Activated CD8-positive, alpha-beta memory T cell treated with anti-CD3 and anti-CD28 coated beads, Interleukin-2, amount 50 U/mL, for 24 hours (primary cell): ENCODE data around the gene ITIH1.

ENCODE experiments used
- DNase-seq: peaks from one replicate; pipeline ENCODE4 v3.0.0-alpha.2; 2020; ENCODE audit errors: extremely low read depth

Gene ITIH1

DNA sequence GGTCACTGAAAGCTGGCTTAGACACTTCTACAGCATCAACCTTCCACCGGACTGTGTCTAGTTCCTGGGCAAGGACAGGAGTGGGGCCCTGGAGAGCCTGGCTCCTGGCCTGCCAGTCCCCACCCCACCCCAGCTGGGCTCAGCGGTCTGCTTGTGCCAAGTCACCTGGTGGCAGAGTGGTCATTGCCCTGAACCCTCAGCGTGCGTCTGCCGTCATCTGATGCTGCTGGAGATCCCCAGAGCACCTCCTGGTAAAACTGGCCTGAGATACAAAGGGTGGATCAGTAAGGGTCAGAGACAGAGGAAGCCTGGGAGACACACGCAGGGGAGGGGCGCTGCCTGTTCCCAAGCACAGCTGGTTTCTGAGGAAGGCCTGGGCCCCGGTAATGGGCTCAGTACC is 36.4 kb downstream of the ITIH1 start:
- DNase-seq: no peak

GRCh38 chr3:52816199-52816598 is 38.8 kb downstream of the ITIH1 start:
- DNase-seq: no peak

DNA sequence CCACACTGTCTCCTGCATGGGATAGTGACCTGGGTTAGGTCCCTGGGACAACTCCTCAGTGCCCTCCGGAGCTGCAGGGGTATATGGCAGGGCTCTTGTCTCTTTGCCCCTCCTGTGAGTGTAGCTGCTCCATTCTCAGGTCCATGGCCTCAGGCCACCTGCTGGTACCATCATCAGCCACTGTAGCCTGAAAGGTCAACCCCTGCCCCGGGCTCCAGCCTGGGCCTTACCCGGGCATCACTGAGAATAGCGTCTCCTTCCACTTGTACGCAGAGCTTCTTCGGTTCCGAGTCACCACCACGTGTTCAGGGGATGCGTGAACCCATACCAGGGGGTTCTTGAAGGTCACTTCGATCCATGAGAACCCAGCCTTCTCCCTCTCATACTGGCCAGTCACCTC is 39.3 kb downstream of the ITIH1 start:
- no peak for DNase-seq

DNA sequence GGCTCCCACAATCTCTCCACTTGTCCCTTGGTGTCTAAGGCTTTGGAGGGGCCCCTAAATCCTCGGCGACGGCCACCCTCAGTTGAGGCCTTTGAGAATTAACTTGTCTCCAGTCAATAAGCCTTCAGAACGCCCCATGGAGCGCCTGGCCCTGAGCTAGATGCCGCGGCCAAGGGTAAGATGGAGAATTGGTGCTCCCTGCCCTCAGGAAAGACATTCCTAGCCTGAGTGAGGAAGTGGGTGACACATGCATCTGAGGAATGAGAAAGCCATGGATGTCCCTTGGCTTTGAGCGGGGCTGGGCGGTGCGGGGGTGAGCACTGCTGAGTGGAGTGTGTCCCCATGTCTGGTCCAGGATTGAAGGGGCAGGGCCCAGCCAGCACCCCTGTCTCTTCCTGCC is 39.8 kb downstream of the ITIH1 start:
- no peak for DNase-seq

GRCh38 chr3:52817860-52818259 is 40.5 kb downstream of the ITIH1 start:
- DNase-seq: no peak

GRCh38 chr3:52819936-52820335 is 42.5 kb downstream of the ITIH1 start:
- no peak for DNase-seq

- no peak for DNase-seq
Measured at GRCh38 chr3:52820736-52821135, 43.3 kb downstream of the ITIH1 start.

GRCh38 chr3:52822363-52822762 is 45.0 kb downstream of the ITIH1 start:
- DNase-seq: no peak

DNA sequence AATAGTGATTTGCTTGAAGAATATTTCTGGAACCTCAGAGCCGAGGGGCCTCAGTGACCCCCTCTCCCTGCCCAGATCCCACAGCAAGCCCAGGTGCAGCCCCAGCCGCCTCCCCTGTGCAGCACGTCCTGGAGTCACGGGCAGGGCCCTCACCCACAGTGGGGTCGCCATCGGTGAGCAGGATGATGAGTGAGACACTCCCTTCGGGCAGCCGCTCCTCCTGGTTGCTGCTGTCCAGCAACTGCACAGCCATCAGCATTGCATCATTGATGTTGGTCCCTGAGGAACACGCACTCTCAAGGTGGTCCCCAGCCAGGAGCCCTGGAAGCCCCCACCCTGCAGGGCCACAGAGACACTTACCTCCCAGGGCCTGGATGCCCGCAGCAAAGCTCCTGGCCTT is 46.6 kb downstream of the ITIH1 start:
- no peak for DNase-seq

DNA sequence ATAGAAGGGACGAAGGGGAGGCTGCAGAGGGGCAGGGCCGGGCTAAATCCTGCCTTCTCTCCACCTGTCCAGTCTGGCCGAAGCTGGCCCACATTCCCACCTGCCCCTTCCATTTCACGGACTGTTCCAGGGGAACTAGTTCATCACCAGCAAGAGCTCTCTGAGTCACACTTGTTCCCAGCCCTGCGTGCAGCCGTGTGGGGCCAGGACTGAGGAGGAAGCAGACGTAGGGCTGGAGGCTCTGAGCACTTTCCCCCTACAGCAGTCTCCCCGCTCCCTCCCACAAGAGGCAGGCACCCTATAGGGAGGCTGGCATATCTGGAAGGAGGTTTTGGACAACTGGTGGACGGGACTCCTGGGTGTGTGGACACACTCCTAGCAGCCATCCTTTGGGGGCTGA is 50.0 kb downstream of the ITIH1 start:
- DNase-seq: no peak

GRCh38 chr3:52827866-52828376 is 50.5 kb downstream of the ITIH1 start:
- no peak for DNase-seq

- DNase-seq: no peak
Measured at GRCh38 chr3:52829482-52829881, 52.1 kb downstream of the ITIH1 start.

DNA sequence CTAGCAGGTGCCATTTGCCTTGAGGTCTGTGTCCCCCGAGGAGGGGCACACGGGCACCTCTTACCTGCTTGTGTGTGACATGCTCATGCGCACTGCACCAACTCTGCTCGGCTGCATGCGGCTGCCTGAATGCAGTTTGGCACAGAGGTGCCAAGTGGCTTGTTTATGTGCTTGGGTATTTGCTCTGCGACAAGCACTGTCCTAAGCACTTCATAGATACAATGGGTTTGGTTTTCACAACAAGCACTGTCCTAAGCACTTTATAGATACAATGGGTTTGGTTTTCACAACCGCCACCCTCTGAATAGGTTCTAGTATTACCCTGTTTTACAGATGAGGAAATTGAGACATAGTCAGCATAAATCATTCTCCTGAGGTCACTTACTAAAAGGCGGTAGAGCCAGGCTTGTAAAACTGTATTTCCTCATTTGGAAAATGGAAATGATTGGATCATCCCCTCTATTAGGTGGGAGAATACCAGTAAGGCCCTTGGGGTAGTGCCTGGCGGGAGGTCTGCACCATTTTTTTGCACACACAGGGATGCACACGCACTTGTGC is 52.6 kb downstream of the ITIH1 start:
- DNase-seq: no peak

DNA sequence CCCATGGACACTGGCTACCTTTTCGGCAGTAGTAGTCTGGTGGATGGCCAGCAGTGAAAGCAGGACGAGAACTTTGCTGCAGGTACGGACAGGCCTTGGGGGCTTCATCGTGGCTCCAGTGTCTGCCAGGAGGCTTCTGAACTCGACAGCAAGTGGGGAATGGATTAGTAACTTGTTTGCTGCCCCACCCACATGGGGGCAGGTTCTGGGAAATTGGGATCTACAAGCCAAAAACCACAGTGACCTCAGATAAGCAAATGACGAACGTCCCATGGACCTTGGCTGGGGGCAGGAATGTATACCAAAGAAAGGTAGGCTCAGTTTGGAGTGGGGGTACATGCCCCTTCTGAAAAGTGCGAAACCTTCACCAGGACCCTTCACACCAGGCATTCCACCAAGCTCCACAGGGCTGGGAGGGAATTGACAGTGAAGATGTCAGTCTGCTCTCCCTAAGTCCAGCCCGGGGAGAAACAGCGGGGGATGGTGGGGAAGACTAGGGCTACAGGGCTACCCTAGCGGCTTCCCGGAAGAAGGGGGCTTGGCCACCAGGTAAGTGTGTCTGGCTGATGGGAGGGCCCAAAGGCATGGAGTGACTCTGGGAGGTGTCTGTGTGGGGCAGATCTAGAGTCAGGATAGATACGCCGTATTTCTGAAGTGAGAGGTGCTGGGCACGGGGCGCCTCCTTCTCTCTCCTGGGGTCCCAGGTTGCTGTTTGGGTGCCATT is 53.3 kb downstream of the ITIH1 start, which contains the start of gene ITIH4:
TSS of gene ITIH4 (minus strand) at position 138 of the 724 bp plus-strand sequence. CDS start at position 108, 30 bp downstream.
- no peak for DNase-seq

GRCh38 chr3:52831500-52832301 is 54.3 kb downstream of the ITIH1 start:
- no peak for DNase-seq

- DNase-seq: no peak
Measured at GRCh38 chr3:52833202-52833601, 55.8 kb downstream of the ITIH1 start.

DNA sequence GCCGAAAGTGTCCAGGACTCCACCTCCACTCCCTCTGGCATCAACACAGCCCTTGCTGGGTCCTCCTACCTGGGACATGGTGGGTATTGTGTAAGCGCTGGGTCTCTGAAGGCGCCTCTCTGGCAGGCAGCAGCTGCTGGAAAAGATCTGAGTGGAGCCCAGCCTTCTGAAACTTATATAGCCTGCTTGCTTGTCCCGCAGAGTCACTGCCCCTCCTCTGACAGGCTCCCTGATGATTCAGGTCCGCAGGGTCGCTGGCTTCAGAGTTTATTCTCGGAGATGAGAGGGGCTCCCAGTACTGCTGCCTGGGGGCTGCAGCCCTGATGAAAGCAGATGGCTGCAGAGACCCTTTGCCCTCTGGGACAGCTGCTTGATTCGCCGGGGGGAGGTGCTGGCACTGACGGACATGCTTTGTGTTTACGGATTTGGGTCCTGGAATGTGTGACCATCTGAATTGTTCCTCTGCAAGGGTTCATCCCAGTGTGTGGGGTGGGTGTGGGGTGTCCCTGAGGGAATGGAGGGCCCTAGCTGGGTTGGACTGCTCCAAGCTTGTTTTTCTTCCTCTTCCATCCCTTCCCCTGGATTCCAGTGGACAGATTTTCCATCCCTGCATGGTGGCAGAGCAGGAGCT is 57.6 kb downstream of the ITIH1 start, which contains the start of gene MUSTN1:
TSS of gene MUSTN1 (minus strand) at position 149 of the 631 bp plus-strand sequence. CDS start at position 78, 71 bp downstream.
- no peak for DNase-seq

- no peak for DNase-seq
Measured at GRCh38 chr3:52835766-52836470, 58.5 kb downstream of the ITIH1 start.

- DNase-seq: no peak
Measured at GRCh38 chr3:52836471-52836845, 59.1 kb downstream of the ITIH1 start.

- no peak for DNase-seq
Measured at GRCh38 chr3:52836986-52837385, 59.6 kb downstream of the ITIH1 start.

DNA sequence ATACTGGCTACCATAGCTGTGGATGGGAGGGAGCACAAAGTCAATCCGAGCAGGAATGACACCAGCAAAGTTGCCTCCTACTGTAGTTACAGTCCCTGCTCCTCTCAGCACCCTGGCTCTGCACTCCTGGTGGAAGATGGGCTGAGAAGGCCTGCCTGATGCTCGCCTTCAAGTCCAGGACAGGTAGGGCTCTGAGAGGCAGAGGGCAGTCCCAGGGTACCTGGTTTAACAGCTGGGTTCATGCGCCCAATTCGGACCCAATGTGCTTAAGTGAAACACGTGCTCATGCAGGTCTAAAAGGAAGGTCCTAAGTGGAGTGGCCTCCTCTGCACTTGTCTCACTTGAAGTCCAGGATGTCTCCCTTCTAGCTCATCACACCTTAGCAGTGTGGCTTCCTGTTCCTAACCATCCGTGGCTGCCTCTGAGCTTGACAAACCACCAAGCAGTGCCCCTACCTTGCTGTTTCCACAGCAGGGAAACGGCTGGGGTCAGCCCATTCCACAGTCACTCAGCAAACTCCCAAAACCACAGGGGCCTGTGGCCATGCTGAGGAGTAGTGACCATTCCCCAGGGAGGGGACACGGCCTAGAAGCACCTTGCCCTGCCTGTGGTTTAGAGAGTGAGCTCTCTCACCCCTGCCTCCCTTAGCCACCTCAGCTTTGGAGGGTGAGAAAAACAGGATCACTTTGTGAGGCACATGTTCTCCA is 61.3 kb downstream of the ITIH1 start:
- no peak for DNase-seq
